ENCODE results near the gene ERP44. TPM values are rescaled to one million over a fixed set of nuclear protein-coding genes. Genes with fewer than 3 reads are reported as not detected.
A peak's percentile ranks its signal among the peaks of the same experiment; 100 is the strongest.
"Not testable (repeated sequence)": the region's sequence is repeated elsewhere in the genome, so short reads cannot be mapped to it uniquely, and the experiment has no call there.

ERP44 gene
- total RNA-seq, result 10 to 100 TPM in 3 of 4 donors, 1 to 10 TPM in 1; 9.7 to 13.2 (median 12.4) TPM

DNA sequence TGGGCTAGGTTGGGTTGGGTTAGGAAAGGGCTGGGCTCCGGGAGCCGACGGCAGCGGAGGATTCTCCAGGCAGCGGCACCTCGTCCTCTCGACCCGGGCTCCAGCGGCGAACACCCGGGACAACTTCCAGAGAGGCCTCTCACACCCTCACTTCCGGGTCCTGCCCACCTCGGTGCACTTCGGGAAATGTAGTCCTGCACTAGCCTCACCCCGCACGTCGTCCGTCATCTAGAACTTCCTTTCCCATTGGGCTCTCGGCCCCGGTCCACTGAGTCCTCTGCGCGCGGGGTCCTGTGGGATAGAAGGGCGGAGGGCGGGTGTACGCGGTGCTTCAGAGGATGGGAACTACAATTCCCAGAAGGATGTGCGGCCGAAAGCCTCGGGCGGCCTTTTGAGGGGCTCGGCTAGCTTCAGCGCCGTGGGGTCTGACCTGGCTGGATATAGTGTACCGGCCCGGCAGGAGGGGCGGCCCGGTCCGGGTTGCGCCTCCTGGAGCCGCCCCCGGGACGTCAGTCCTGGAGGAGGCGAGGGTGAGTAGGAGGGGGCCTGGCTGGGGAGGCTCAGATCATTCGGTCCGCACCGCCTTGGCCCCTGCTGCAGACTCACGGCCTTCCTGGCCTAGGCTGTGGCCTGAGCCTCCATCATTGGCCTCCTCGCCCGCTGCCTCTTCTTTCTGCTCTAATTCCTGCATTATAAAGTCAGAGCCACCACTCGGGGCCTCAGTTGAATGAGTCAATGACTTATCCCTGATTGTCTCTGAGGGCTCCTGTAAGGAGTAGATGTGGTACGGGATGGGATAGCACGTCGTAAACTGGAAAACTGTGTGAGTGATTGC, at the start of gene ERP44, which contains the start of gene INVS:
TSS of gene ERP44 (minus strand) at position 114 of the 835 bp plus-strand sequence. CDS start 160 bp downstream, outside the sequence.
TSS of gene INVS (plus strand) at position 357 of the 835 bp plus-strand sequence. CDS start 5,279 bp downstream, outside the sequence.
- DNase-seq (ENCODE audit: low spot score in 2 of 2), result peak; percentile 99 to 100
- H3K27ac ChIP-seq, result peak within 1 kb of the TSS; percentile 92
- no peaks in the 10 kb centered on the region for H3K27me3 ChIP-seq
- 0% methylated on average over 32 of the region's 54 CpGs for WGBS
- peak within 1 kb of the TSS; percentile 88 for H3K4me3 ChIP-seq
- TF ChIP-seq, protein P1, sequence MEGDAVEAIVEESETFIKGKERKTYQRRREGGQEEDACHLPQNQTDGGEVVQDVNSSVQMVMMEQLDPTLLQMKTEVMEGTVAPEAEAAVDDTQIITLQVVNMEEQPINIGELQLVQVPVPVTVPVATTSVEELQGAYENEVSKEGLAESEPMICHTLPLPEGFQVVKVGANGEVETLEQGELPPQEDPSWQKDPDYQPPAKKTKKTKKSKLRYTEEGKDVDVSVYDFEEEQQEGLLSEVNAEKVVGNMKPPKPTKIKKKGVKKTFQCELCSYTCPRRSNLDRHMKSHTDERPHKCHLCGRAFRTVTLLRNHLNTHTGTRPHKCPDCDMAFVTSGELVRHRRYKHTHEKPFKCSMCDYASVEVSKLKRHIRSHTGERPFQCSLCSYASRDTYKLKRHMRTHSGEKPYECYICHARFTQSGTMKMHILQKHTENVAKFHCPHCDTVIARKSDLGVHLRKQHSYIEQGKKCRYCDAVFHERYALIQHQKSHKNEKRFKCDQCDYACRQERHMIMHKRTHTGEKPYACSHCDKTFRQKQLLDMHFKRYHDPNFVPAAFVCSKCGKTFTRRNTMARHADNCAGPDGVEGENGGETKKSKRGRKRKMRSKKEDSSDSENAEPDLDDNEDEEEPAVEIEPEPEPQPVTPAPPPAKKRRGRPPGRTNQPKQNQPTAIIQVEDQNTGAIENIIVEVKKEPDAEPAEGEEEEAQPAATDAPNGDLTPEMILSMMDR (IDR thresholded peaks at IDR 0.05), result no peak
- no peak for TF ChIP-seq EP300 (IDR thresholded peaks at IDR 0.05)
- peak in 2 of 3 donors; percentile 66 to 82 for TF ChIP-seq POLR2AphosphoS5 (IDR thresholded peaks at IDR 0.05)
- TF ChIP-seq POLR2A (IDR thresholded peaks at IDR 0.05), result peak; percentile 68 to 81
- H3K4me1 ChIP-seq, result peaks cover 31% of the 10 kb centered on the region
- H3K36me3 ChIP-seq, result peaks cover 3% of the 10 kb centered on the region
- H3K9me3 ChIP-seq, result no peaks in the 10 kb centered on the region

DNA sequence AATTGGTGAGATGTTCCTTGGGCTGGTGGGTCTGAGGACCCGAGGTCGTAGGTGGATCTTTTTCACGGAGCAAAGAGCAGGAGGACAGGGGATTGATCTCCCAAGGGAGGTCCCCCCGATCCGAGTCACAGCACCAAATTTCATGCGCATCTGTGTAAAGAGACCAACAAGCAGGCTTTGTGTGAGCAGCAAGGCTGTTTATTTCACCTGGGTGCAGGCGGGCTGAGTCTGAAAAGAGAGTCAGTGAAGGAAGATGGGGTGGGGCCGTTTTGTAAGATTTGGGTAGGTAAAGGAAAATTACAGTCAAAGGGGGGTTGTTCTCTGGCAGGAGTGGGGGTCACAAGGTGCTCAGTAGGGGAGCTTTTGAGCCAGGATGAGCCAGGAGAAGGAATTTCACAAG, 47.2 kb upstream of the ERP44 start:
- H3K4me3 ChIP-seq; DNase-seq (ENCODE audit: low spot score in 2 of 2); H3K27me3 ChIP-seq; H3K9me3 ChIP-seq; H3K36me3 ChIP-seq; H3K4me1 ChIP-seq; H3K27ac ChIP-seq: not testable (repeated sequence)
- 84% methylated on average over 8 of the region's 8 CpGs for WGBS

DNA sequence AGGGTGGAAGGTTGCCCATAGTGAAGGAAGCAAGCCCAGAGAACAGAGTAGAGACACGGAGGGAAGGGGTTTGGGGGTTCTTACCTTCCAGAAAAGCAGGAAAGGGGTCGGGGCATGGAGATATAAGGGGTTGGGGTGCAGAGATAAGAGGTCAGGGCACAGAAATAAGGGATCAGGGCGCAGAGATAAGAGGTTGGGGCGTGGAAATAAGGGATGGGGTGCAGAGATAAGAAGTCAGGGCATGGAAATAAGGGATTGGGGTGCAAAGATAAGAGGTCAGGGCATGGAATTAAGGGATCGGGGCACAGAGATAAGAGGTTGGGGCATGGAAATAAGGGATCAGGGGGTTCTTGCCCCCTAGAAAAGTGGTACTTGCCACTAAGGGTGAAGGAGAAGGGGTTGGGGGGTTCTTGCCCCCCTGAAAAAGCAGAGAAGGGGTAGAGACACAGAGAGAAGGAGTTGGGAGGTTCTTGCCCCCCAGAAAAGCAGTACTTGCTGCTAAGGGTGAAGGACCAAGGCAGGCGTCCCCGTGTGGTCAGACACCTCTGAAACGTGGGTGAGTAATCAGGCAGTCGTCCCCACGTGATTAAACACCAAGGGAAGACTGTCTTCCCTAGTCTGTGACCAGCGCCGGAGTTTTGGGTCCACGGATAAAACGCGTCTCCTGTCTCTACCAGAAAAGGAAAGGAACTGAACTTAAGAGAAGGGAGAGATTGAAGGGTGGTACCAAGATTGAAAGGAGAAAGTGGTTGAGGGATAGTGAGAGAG, 46.6 kb upstream of the ERP44 start:
- not testable (repeated sequence) for DNase-seq (ENCODE audit: low spot score in 2 of 2); H3K9me3 ChIP-seq; H3K4me1 ChIP-seq

DNA sequence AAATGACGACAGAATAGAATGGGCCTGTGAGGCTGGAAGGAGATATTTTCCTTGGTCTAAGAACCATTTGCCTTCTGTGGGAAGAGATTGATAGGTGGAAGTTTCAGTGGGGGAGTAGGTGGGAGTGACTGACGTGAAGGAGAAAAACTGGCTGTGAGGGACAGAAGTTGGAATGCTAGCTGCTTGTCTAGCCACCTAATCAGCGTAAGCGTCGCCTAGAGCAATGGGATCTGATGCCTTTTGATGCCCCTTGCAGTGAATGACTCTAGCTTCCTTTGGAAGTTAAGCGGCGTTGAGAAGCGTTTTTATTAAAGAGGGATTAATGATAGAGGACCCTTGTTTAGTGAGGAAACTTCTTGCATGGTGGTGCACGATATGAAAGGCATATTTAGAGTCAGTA, 43.1 kb upstream of the ERP44 start:
- not testable (repeated sequence) for H3K27ac ChIP-seq; H3K4me3 ChIP-seq; H3K27me3 ChIP-seq; H3K36me3 ChIP-seq; H3K4me1 ChIP-seq; H3K9me3 ChIP-seq; DNase-seq (ENCODE audit: low spot score in 2 of 2)
- WGBS, result 92% methylated on average over 9 of the region's 9 CpGs

More for the DNA sequence above, 46.6 kb upstream of the ERP44 start:
- not testable (repeated sequence) for H3K27me3 ChIP-seq, H3K4me3 ChIP-seq, H3K27ac ChIP-seq, H3K36me3 ChIP-seq
- WGBS, result 94% methylated on average over 15 of the region's 15 CpGs

DNA sequence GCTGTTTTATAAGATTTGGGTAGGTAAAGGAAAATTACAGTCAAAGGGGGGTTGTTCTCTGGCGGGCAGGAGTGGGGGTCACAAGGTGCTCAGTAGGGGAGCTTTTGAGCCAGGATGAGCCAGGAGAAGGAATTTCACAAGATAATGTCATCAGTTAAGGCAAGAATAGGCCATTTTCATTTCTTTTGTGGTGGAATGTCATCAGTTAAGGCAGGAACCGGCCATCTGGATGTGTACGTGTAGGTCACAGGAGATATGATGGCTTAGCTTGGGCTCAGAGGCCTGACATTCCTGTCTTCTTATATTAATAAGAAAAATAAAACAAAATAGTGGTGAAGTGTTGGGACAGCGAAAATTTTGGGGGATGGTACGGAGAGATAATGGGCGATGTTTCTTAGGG, 41.5 kb upstream of the ERP44 start:
- DNase-seq (ENCODE audit: low spot score in 2 of 2); H3K27me3 ChIP-seq; H3K4me1 ChIP-seq; H3K36me3 ChIP-seq; H3K9me3 ChIP-seq; H3K4me3 ChIP-seq; H3K27ac ChIP-seq: not testable (repeated sequence)
- 97% methylated on average over 6 of the region's 6 CpGs for WGBS

DNA sequence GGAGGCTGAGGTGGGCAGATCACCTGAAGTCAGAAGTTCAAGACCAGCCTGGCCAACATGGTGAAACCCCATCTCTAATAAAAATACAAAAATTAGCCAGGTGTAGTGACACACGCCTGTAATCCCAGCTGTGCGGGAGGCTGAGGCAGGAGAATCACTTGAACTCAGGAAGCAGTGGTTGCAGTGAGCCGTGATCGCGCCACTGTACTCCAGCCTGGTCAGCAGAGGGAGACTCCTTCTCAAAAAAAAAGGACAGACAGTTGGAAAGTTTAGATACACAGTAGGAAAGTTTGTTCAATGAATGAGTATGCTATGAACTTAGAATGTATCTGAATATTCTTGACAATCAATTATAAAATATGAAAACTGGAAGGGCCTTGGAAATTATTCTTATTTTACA, 38.0 kb upstream of the ERP44 start:
- H3K4me1 ChIP-seq; DNase-seq (ENCODE audit: low spot score in 2 of 2); H3K27ac ChIP-seq; H3K27me3 ChIP-seq; H3K9me3 ChIP-seq; H3K4me3 ChIP-seq; H3K36me3 ChIP-seq: not testable (repeated sequence)
- 94% methylated on average over 5 of the region's 5 CpGs for WGBS

DNA sequence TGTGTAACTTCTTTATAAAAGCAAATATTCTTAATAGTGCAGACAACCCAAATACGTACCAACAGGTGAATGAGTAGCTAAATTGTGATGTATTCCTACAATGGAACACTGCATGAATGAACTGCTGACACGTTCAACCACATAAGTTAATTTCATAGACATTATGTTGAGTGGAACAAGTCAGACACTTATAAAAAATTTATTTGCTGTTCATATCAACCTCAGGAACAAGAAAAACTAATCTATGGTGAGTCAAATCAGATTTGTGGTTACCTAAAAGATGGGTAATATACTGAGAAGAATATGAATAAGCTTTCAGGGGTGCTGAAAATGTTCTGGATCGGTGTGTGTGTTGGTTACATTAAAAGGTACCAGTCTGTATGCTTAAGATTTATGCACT, 35.9 kb upstream of the ERP44 start:
- no peaks in the 10 kb centered on the region for H3K27me3 ChIP-seq
- WGBS, result 91% methylated on average over 3 of the region's 3 CpGs
- no peaks in the 10 kb centered on the region for H3K36me3 ChIP-seq
- no peak overlapping the region for H3K27ac ChIP-seq
- no peaks in the 10 kb centered on the region for H3K9me3 ChIP-seq
- no peak for DNase-seq (ENCODE audit: low spot score in 2 of 2)
- TF ChIP-seq POLR2A (IDR thresholded peaks at IDR 0.05) (no peak), POLR2AphosphoS5 (IDR thresholded peaks at IDR 0.05) (no peak)
- TF ChIP-seq, protein P1 (IDR thresholded peaks at IDR 0.05), result no peak
- H3K4me1 ChIP-seq, result no peaks in the 10 kb centered on the region
- H3K4me3 ChIP-seq, result no peak overlapping the region

All from suprapubic skin (tissue), 4 donors.